GM19397 (cell line): ENCODE measurements around the gene SYDE1.
"Not testable (repeated sequence)": the region's sequence is repeated elsewhere in the genome, so short reads cannot be mapped to it uniquely, and the experiment has no call there.

Experiments
- ATAC-seq: cut with Tn5 transposase; IDR thresholded peaks from one replicate; pipeline ENCODE4 v1.9.1; 2021; ENCODE audit warnings: mild to moderate bottlenecking, moderate library complexity; ENCODE audit not compliant: unreplicated experiment

Gene SYDE1, protein sequence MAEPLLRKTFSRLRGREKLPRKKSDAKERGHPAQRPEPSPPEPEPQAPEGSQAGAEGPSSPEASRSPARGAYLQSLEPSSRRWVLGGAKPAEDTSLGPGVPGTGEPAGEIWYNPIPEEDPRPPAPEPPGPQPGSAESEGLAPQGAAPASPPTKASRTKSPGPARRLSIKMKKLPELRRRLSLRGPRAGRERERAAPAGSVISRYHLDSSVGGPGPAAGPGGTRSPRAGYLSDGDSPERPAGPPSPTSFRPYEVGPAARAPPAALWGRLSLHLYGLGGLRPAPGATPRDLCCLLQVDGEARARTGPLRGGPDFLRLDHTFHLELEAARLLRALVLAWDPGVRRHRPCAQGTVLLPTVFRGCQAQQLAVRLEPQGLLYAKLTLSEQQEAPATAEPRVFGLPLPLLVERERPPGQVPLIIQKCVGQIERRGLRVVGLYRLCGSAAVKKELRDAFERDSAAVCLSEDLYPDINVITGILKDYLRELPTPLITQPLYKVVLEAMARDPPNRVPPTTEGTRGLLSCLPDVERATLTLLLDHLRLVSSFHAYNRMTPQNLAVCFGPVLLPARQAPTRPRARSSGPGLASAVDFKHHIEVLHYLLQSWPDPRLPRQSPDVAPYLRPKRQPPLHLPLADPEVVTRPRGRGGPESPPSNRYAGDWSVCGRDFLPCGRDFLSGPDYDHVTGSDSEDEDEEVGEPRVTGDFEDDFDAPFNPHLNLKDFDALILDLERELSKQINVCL

DNA sequence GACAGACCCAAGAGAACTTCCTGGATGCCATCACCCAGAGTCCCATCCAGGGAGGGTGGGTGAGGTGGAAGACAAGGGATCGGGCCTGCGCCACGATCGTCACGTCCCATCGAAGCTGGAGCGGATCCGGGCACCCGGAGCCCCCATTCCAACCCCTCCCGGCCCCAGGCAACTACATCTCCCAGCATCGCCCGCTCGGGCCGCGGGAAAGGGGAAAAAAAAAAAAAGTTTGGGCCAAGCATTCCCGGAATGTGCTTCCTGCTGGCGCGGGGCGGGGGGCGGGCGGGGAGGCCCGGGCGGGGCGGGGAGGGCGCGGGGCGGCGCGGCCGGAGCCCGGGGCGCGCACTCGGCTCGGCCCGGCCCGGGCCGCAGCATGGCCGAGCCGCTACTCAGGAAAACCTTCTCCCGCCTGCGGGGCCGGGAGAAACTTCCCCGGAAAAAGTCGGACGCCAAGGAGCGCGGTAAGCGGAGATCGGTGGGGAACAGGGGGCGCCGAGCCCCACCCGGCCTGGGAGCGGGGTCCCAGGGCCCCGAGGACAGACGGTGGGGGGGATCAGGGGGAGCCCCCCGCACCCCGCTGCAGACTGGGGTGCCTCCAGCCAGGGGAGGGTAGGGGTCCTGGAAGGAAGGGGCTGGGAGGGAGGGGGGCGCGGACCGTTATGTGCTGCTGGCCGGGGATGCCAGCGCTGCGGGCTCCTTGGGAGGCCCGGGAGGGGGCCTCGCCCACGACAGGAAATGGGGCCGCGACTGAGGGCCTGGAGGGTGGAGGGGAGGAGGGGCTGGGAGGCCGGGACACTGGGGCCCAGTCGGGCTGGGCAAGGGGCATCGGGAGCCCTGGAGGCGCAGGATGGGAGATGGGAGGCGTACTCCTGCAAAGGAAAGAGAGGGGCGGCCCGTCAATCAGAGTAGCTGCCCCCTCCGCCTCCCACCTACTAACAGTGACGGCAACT is at the start of gene SYDE1:
Gene SYDE1 (plus strand): TSS at position 341 of the 950 bp plus-strand sequence. CDS start 33 bp downstream, at position 374.
- no peak for ATAC-seq

- ATAC-seq, result no peak
Observed at GRCh38 chr19:15062036-15062435, 45.2 kb upstream of the SYDE1 start.

DNA sequence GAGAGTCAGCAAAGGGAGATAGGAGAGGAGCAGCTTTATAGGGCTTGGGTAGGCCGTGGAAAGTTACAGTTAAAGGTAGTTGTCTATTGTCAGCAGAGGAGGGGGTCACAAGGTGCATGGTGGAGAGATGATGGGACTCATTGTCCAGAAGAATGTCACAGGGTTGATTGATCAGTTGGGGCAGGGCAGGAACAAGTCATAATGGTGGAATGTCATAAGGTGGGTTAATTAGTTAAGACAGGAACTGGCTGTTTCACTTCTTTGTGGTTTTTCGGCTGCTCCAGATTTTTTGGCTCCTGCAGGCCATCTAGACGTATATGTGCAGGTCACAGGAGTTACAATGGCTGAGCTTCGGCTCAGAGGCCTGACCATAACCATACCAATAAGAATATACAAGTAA is 36.8 kb upstream of the SYDE1 start:
- not testable (repeated sequence) for ATAC-seq

DNA sequence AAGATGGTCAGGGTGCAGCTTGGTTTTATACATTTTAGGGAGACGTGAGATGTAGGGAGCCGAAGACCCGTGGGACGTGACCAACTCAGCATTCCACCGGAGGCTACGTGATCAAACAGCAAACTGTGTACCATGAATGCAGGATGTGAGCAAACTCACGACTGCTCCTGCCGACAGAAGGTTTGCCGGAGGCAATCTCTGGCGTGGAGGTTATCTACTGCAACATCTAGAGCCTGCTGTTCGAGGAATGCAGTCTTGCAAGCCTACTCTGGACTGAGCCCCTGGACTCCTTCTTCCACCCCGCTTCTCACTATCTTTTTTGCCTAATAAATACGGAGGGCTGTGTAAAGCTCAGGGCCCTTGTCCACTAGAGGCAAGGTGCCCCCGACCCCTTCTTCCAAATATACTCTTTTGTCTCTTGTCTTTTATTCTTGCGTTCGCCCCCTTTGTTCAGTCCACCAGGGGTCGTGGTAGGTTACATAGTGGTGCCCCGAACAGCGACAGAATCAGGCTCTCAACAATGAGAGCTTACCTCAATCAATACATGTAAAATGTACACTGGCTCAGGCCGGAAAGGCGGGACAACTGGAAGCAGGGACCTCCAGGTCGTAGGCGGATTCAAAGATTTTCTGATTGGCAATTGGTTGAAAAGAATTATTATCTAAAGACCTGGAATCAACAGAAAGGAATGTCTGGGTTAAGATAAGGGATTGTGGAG is 34.1 kb upstream of the SYDE1 start:
- no peak for ATAC-seq

DNA sequence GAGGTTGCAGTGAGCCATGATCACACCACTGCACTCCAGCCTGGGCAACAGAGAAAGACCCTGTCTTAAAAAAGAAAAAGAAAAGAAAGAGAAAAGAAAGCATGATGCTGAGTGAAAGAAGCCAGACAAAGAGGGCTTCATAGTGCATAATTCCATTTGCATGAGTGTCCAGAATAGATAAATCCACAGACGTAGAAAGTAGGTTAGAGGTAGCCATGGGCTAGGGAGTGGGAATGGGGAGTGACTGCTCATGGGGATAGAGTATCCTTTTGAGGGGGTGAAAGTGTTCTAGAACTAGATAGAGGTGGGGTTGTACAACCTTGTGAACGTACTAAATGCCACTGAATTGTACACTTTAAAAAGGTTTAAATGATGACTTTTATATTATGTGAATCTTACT is 32.8 kb upstream of the SYDE1 start:
- ATAC-seq, result no peak

GRCh38 chr19:15075806-15076205 is 31.4 kb upstream of the SYDE1 start:
- no peak for ATAC-seq

DNA sequence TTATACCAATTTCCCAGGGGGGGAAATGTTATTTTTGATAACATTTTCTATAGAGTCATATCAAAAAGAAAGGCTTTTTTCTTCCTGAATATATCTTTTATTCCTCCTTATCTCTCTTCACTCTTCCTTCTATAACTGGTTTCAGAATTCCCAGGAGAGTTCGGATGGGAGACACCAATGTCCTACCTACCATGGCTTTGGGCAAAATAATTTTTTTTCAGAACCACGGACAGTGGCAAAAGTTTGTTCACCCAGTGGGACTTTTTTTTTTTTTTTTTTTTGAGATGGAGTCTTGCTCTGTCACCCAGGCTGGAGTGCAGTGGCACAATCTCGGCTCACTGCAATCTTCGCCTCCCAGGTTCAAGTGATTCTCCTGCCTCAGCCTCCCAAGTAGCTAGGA is 27.2 kb upstream of the SYDE1 start:
- ATAC-seq, result not testable (repeated sequence)

DNA sequence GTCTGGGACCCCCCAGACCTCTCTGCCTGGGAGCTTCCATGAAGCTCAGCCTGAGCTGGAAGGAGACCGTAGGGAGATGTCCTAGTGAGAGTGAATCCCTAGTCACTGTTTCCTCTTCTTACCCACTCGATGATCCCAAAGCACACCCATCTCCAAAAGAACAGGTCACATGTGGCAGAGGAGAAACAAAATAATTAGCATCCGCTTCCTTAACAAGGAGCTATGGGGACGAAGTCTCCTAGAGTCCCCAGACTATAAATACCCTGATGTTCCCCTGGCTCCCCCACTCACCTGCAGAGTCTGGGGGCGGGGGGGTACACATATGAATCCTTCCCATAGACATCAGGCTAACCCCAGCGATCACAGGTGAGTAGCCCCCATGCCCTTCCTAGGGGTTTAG is 25.3 kb upstream of the SYDE1 start, which contains the start of gene OR1I1:
Gene OR1I1 (plus strand): TSS at position 301 of the 400 bp plus-strand sequence. CDS start 4,855 bp downstream, outside the sequence.
- ATAC-seq, result no peak

- ATAC-seq, result no peak
Observed at GRCh38 chr19:15087182-15087581, 20.0 kb upstream of the SYDE1 start.

DNA sequence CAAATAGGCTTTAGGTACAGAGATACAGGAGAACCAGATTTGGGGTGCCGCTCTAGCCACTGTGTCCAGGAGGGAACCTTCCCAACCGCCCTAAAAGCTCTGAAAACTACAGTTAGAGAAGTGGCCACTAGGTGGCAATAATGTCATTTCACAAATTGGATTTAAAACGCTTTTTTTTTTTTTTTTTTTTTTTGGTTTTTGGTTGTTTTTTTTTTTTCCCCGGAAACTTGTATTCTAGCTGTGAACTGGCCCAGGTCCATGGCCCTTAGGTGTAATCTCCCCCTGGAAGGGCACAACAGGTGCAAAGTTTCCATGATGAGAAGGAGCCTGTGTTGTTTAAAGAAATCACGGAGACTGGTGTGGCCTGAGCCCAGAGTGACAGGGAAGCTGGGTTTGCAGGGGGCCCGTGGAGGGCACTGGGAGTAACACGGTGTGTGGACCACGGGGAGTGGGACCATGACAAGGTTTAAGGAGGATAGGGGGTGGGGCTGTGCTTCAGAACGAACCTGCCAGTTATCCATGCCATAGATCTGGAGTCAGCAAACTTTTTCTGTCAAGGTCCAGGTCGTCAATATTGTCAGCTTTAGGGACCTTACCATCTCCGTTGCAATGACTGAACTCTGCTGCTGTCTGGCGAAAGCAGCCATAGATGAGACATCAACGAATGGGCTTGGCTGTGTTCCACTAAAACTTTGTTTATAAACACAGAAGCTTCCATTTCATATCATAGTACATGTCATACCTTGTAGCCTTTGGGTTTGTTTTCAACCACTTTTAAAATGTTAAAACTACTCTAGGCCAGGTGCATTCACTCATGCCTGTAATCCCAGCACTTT is 15.1 kb upstream of the SYDE1 start:
- no peak for ATAC-seq

DNA sequence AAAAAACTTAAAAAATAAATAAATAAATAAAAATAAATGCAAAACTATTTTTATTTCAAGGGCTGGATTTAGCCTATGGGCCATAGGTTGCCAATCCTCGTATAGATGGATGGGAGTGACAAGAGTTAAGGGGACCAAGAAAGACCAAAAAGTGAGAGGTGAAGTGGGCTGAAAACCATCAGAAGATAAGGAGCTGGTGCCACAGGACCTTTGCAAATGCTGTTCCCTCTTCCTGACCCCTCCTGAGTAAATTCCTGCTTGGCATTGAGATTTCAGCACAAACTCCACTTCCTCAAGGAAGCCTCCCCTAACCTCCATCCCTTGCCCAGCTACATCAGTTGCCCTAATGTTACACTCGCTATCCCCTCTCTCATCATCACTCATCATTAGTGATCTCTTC is 14.2 kb upstream of the SYDE1 start:
- ATAC-seq, result no peak

- no peak for ATAC-seq
Observed at GRCh38 chr19:15096223-15096622, 11.0 kb upstream of the SYDE1 start.

- ATAC-seq, result not testable (repeated sequence)
Observed at GRCh38 chr19:15097980-15098379, 9.2 kb upstream of the SYDE1 start.

- no peak for ATAC-seq
Observed at GRCh38 chr19:15098460-15098859, 8.7 kb upstream of the SYDE1 start.

GRCh38 chr19:15099017-15099582 is 8.1 kb upstream of the SYDE1 start:
- ATAC-seq, result no peak

DNA sequence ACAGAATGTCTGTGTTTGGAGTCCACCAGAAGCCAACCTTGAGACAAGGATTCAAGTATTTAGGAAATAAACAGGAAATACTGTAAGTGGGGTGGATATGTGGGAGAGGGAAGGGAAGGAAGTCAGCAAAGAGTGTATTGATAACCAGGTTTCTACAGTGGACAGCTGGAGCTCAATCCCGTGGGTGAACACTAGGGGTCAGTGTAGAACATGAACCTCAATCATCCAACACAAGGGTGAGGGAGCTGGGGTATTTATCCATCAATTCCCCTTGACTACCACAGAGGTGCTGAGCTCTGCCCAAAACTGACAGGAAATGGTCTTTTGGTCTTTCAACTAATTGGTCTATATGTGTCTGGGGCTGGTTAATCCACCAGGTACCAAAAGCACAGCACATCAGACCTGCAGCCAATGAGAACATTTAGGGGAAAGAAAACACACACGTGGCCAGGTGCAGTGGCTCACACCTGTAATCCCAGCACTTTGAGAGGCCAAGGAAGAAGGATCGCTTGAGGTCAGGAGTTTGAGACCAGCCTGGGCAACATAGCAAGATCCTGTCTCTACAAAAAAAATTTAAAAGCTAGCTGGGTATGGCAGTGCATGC is 5.6 kb upstream of the SYDE1 start:
- no peak for ATAC-seq

- ATAC-seq, result no peak
Observed at GRCh38 chr19:15104003-15104402, 3.2 kb upstream of the SYDE1 start.

DNA sequence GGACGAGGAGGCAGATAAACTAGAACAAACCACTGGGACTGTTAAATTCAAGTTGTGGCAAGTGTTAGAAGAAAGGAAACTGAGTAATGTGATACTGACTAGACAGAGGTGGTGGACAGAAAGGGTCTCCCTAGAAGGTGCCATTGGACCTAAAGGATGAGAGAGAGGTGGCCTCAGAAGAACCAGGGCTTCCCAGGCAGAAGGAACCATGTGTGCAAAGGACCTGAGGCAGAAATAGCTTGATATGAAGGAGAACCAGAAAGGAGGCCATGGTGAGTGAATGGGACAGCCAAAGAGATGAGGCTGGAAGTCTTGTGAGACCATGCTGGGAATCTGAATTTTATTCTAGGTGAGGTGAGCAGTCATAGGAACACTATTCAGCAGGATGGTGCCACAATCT is 2.8 kb upstream of the SYDE1 start:
- ATAC-seq, result no peak

GRCh38 chr19:15105044-15105443 is 2.2 kb upstream of the SYDE1 start:
- no peak for ATAC-seq
